Astrocyte (in vitro differentiated cells and primary cell): ENCODE results near the gene LCLAT1.

Experiments
- CTCF ChIP-seq: IDR thresholded peaks from 2 replicates; pipeline ENCODE4 v1.5.1; 2011; ENCODE audit warnings: low read depth, mild to moderate bottlenecking, inconsistent platforms, low read length, moderate library complexity; ENCODE audit not compliant: insufficient read depth
- EZH2 ChIP-seq: IDR thresholded peaks from 2 replicates; pipeline ENCODE4 v1.6.1; 2012; ENCODE audit warnings: mild to moderate bottlenecking, low read length, inconsistent platforms; ENCODE audit not compliant: insufficient read depth

DNA sequence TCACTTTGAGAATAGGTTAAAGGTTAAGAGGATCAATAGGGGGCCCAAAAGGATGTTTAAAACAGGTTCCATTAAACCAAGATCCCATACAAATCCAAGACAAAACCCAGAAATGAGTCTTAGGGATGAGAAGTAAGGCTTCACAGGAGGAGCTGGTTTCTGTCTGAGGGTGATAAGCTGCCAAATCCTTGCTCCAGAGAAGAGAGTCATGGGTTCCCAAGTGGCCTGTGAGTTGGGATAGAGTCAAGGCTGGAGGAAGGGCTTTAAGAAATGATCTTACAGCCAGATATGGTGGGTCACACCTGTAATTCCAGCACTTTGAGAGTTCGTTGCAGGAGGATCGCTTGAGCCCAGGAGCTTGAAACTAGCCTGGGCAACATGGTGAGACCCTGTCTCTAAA lies 40.2 kb upstream of the LCLAT1 start:
- TF ChIP-seq CTCF (no peak), EZH2 (no peak)
